GM21723 (cell line): ENCODE measurements around the gene ADAM15.

ENCODE experiments used
- ATAC-seq: cut with Tn5 transposase; IDR thresholded peaks from one replicate; pipeline ENCODE4 v1.9.1; 2021; ENCODE audit warnings: mild to moderate bottlenecking, moderate library complexity; ENCODE audit not compliant: unreplicated experiment

ADAM15 gene

GRCh38 chr1:155029513-155030242 lies 21.4 kb upstream of the ADAM15 start:
- ATAC-seq = no peak

- ATAC-seq = no peak
These were observed 20.8 kb upstream of the ADAM15 start for GRCh38 chr1:155030243-155030795.

GRCh38 chr1:155030899-155031298 lies 20.2 kb upstream of the ADAM15 start:
- ATAC-seq = no peak

- ATAC-seq = no peak
These were observed 18.2 kb upstream of the ADAM15 start for GRCh38 chr1:155032886-155033285.

- ATAC-seq = no peak
These were observed 17.6 kb upstream of the ADAM15 start, which contains the start of the genes DCST1 and DCST2 for GRCh38 chr1:155033524-155033923. DCST1 (plus strand) TSS chr1:155033824; CDS start chr1:155034037, 213 bp downstream. DCST2 (minus strand) TSS chr1:155033781; CDS start chr1:155033701, 80 bp downstream.

- no peak for ATAC-seq
These were observed 16.6 kb upstream of the ADAM15 start for GRCh38 chr1:155034318-155035208.

- ATAC-seq = no peak
These were observed 15.2 kb upstream of the ADAM15 start for GRCh38 chr1:155035936-155036335.

GRCh38 chr1:155037043-155037442 lies 14.1 kb upstream of the ADAM15 start:
- no peak for ATAC-seq

- no peak for ATAC-seq
These were observed 13.2 kb upstream of the ADAM15 start for GRCh38 chr1:155037851-155038441.

GRCh38 chr1:155038602-155039307 lies 12.4 kb upstream of the ADAM15 start:
- no peak for ATAC-seq

GRCh38 chr1:155039308-155039669 lies 11.8 kb upstream of the ADAM15 start:
- no peak for ATAC-seq

GRCh38 chr1:155040358-155041093 lies 10.6 kb upstream of the ADAM15 start:
- ATAC-seq = no peak

- no peak for ATAC-seq
These were observed 8.3 kb upstream of the ADAM15 start for GRCh38 chr1:155042789-155043188.

- ATAC-seq = no peak
These were observed 7.8 kb upstream of the ADAM15 start for GRCh38 chr1:155043301-155043702.

- no peak for ATAC-seq
These were observed 7.3 kb upstream of the ADAM15 start for GRCh38 chr1:155043793-155044192.

- ATAC-seq = no peak
These were observed 6.8 kb upstream of the ADAM15 start for GRCh38 chr1:155044365-155044764.

- ATAC-seq = no peak
These were observed 6.1 kb upstream of the ADAM15 start for GRCh38 chr1:155044812-155045657.

GRCh38 chr1:155048449-155049334 lies 2.4 kb upstream of the ADAM15 start:
- ATAC-seq = no peak
